Neural cell (in vitro differentiated cells): ENCODE data around the gene LIG1.

Experiments
- CTCF ChIP-seq: fragments of 450-650 bp; IDR thresholded peaks from 2 replicates; pipeline ENCODE4 v1.5.1; 2014; ENCODE audit warnings: antibody characterized with exemption, mild to moderate bottlenecking, moderate library complexity; ENCODE audit not compliant: poor library complexity, severe bottlenecking
- EP300 ChIP-seq: fragments of 450-650 bp; conservative IDR thresholded peaks from 2 replicates; pipeline ENCODE4 v1.6.1; 2014; ENCODE audit warnings: antibody characterized with exemption, mild to moderate bottlenecking, moderate library complexity; ENCODE audit not compliant: poor library complexity, severe bottlenecking
- EZH2 ChIP-seq: fragments of 200-600, 300-800 bp; shearing (Covaris generic), sonication (generic); IDR thresholded peaks from 2 replicates; pipeline ENCODE4 v1.6.1; 2014; ENCODE audit warnings: antibody characterized with exemption, low read length, borderline replicate concordance, mild to moderate bottlenecking; ENCODE audit not compliant: insufficient read depth, poor library complexity, severe bottlenecking
- MXI1 ChIP-seq: fragments of 450-650 bp; conservative IDR thresholded peaks from 2 replicates; pipeline ENCODE4 v1.6.1; 2014; ENCODE audit warnings: antibody characterized with exemption, mild to moderate bottlenecking; ENCODE audit not compliant: poor library complexity, severe bottlenecking
- POLR2AphosphoS5 ChIP-seq: IDR thresholded peaks from 2 replicates; pipeline ENCODE4 v1.6.1; 2012
- RAD21 ChIP-seq: fragments of 450-650 bp; conservative IDR thresholded peaks from 2 replicates; pipeline ENCODE4 v1.6.1; 2014; ENCODE audit warnings: antibody characterized with exemption, mild to moderate bottlenecking, moderate library complexity
- REST ChIP-seq: IDR thresholded peaks from 2 replicates; pipeline ENCODE4 v1.6.1; 2012; ENCODE audit warnings: borderline replicate concordance
- SMC3 ChIP-seq: fragments of 450-650 bp; conservative IDR thresholded peaks from 2 replicates; pipeline ENCODE4 v1.6.1; 2014; ENCODE audit warnings: antibody characterized with exemption, mild to moderate bottlenecking, moderate library complexity; ENCODE audit not compliant: poor library complexity
- TAF1 ChIP-seq: IDR thresholded peaks from 2 replicates; pipeline ENCODE4 v1.6.1; 2012; ENCODE audit warnings: low read depth

GRCh38 chr19:48085904-48086864, 84.0 kb downstream of the LIG1 start:
- TF ChIP-seq POLR2AphosphoS5 (no peak), CTCF (no peak), REST (no peak), EP300 (no peak), EZH2 (no peak), SMC3 (no peak), RAD21 (no peak), TAF1 (no peak), MXI1 (no peak)
